Ramos (cell line): ENCODE measurements around the gene CAPN5.
"Not testable (repeated sequence)": the region's sequence is repeated elsewhere in the genome, so short reads cannot be mapped to it uniquely, and the experiment has no call there.

Source experiments
- in situ Hi-C: fragments of 300-500 bp; cut with MboI; formaldehyde crosslinking; loops from one replicate; pipeline ENCODE4 v1.14.3; 2022; ENCODE audit warnings: low sequenced_read_pairs; ENCODE audit not compliant: unreplicated experiment

The CAPN5 gene

GRCh38 chr11:77066229-77067042, at the start of gene CAPN5:
CAPN5 (plus strand) TSS chr11:77066971; CDS start chr11:77084887, 17,916 bp downstream.
- in situ Hi-C loops: no loop called here

DNA sequence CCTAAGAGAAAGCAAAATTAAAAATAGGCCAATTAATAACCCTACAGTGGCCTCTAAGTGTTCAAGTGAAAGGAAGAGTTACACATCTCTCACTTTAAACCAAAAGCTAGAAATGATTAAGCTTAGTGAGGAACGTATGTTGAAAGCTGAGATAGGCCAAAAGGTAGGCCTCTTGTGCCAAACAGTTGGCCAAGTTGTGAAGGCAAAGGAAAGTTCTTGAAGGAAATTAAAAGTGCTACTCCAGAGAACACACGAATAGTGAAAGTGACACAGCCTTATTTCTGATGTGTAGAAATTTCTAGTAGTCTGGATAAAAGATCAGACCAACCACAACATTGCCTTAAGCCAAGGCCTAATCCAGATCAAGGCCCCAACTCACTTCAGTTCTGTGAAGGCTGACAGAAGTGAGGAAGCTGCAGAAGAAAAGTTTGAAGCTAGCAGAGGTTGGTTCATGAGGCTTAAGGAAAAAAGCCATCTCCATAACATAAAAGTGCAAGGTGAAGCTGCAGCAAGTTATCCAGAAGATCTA, 48.3 kb upstream of the CAPN5 start:
- in situ Hi-C loops: not testable (repeated sequence)

DNA sequence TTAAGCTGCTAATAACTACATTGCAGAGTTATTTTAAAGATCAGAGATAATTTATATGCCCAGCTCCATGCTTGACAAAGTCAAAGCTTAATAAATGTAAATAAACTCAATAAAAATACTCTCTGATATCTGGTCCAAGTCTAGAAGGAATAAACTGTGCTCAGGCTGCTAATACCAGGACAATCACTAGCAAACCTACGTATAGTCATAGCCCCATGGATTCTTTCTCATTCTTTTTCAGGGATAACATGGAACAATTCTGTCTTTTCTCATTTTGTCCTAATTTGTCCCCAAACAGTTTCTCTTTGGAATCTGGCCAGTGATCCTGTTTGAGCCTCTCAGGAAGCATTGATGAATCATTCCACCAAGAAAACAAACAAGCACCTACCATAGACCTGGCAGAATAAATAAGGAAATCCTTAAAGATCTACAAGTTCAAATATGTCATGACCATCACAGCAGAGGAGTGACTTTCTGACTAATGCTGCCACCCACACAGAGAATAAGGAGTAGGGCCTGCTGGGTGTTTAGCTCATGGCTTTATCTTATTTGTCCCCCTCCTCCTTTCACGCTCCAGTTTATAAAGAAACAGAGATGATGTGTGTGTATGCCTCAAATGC, 46.7 kb upstream of the CAPN5 start:
- in situ Hi-C loops: no loop called here

DNA sequence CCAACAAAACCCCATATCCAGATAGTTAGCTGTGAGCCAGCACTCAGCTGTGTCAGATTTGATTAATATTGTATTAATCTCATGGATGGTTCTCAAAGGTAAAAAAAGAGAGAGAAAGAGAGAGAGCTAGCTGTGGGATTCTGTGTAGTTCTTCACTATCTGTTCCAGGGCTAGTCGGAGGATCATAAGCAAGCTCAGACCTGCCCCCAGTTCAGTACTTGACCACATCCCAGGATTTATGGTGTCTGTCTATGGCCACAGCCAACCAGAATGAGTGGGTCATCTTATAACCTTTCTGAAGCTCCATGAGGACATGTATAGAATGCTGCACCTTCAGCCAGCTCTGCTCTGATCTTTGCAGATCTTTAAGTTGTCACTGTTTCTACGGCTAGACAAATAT, 46.0 kb upstream of the CAPN5 start:
- in situ Hi-C loops: no loop called here

- in situ Hi-C loops: no loop called here
These were observed 42.0 kb upstream of the CAPN5 start for GRCh38 chr11:77024745-77025144.

- in situ Hi-C loops: no loop called here
These were observed 40.5 kb upstream of the CAPN5 start for GRCh38 chr11:77026221-77026620.

DNA sequence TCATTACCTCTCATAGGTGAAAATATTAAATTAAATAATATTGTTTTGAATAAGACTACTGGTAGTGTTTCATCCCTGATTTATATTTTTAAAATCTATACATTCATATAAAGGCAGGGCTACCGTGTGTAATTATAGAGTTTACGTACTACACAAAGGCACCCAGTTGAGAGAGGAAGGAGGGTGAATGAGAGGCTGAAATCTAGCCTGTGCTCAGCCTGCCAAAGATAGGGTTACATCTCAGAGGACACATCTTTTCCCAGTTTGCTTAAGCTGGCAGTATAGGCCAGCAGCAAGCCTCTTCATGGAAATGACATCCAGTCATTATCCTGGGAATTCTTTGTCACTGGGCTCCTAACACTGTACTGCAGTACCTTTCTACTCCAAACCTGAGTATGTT, 40.0 kb upstream of the CAPN5 start:
- in situ Hi-C loops: no loop called here

DNA sequence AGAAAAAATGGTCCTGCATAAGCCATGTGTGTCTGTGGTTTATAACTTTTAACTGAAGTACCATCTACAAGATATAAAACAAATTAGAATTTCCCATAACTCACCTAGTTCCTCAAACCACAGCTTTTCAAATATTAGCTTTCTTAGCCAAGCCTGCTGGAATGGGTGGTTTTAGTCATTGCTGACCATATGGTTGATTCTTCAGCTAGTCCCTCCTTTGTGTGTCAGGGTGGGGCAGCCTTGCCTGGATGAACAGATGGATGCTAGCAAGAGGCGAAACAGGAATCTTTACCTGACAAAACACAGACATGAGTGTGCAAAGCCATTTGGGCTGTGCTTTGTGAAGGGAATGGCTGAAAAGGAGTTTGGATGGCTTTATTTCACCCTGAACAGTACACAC, 39.5 kb upstream of the CAPN5 start:
- in situ Hi-C loops: no loop called here

- in situ Hi-C loops: no loop called here
These were observed 36.9 kb upstream of the CAPN5 start for GRCh38 chr11:77029829-77030228.

- in situ Hi-C loops: no loop called here
These were observed 35.8 kb upstream of the CAPN5 start for GRCh38 chr11:77030834-77031414.

DNA sequence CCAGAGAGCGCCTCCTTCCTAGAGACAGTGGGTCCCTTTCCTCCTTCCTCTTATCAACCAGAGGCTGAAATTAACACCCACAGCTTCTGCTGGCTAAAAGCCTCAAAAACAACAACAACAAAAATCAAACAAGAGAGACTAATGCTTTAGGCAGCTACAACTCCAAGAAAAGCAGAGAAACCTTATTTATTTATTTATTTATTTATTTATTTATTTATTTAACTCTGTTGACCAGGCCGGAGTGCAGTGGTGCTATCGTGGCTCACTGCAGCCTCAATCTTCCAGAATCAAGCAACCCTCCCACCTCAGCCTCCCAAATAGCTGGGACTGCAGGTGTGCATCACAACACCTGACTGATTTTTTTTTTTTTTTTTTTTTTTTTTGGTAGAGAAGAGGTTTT, 35.2 kb upstream of the CAPN5 start:
- in situ Hi-C loops: no loop called here

DNA sequence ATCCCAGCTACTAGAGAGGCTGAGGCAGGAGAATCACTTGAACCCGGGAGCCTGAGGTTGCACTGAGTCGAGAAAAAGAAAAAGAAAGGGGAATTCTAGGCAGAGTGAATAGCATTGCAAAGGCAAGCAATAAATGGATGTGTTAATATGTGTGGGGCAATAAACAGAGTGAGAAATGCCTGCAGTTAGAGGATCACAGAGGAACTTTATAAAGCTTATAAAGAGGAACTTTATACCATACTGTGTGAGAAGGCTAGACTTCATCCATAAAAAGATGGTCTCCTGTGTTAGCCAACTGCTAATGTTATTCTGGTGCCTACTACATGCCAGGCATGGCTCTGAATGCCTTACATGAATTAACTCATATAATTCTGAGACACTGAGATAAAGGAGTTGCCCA, 31.7 kb upstream of the CAPN5 start:
- in situ Hi-C loops: no loop called here

DNA sequence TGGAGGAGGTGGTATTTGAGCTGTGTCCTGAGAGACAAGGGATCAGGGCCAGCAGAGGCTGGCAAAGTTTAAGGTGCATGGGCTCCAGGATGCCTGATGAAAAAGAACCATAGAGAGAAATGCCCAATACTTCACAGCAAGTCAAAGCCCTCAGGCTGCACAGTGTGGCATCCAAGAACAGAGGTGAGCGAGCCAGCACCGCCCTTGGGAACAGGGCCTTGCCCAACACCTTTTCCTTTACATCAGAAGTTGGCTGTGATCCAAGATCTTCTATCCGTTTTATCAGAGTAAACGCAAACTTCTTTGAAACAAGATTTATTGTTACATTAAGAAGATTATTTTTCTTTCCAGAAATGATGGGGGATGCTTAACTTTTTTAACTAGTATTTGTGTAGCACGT, 31.2 kb upstream of the CAPN5 start:
- in situ Hi-C loops: no loop called here

DNA sequence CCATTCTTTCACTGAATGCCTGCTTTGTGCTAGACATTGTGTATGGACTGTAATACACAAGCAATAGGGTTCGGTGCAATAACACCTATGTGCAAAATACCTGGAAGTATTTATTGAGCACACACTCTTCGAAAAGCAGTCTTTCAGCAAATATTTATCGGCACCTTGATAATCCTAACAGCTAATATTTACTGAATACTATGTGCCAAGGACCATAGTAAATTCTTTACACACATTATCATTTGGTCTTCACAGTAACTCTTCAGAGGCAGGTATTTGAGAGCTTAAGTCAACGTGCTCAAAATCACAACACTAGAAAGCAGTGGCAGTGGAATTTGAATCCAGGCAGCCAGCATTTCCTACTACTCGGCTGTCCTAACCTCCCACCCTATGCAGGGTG, 30.4 kb upstream of the CAPN5 start:
- in situ Hi-C loops: no loop called here

DNA sequence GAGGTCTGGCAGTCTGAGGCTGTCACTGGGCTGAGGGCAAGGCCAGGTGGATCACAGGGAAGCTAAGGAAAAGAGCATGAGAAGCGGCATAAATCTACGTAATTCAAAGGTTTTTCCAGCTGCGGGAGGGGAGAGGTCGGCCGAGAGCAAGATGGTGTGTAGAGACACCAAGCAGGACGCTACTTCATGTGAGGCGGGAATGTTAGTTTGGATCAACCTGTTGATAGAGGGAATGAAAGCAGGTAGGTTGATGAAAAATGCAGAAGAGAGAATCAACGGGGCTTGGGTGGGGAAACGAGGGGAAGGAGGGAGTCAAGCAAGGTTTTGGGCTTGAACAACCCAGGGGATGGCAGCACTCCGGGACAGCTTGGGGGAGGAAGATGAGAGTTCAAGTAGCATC, 29.7 kb upstream of the CAPN5 start:
- in situ Hi-C loops: no loop called here

DNA sequence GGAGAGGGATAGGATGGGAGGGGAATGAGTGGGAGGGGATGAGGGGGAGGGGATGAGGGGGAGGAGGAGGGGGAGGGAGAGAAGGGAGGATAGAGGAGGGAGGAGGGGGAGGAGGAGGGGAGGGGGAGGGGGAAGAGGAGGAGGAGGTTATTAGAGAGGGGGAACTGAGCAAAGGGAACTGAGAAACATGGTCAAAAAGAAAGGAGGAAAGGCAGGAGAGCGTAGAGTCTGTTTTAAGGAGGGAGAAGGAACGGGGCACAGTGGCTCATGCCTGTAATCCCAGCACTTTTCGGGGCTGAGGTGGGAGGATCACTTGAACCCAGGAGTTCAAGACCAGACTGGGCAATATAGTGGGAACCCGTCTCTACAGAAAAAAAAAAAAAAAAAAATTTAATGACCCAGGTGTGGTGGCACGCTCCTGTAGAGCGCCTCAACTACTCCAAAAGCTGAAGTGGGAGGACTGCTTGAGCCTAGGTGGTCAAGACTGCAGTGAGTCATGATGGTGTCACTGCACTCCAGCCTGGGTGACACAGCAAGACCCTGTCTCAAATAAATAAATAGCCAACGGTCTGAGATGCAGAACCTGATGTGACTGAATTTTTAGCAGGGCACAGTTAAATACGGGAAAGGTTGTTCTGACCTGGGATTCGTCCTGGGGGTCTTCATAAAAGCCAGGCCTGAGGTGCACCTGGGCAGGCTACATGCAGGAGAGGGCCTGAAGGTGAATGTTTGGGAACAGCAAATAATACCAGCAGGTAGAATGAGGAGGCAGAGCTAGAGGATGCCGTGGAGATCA, 28.5 kb upstream of the CAPN5 start:
- in situ Hi-C loops: no loop called here

DNA sequence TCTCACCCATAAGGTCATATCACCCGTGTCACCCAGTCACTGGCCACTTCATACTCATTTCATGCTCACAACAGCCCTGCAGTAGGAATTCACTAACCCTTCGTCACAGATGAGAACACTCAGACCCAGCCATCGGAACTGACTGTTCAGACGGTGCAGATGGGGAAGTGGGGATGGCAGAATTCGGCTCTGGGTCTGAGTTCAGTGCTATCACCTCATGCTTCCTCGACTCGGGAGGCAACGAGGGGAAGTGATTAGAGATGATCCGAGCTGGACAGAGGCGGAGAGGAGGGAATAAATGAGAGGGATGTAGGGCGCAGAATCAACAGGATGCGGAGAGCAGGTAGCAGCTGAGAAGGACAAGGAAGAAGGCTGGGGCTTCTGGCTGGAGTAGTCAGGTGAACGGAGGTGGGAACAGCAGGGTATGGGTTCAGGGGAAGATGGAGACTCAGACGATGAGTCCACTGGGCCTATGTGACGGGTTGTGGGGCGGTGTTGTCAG, 27.9 kb upstream of the CAPN5 start:
- in situ Hi-C loops: no loop called here

GRCh38 chr11:77039491-77040400, 27.0 kb upstream of the CAPN5 start:
- in situ Hi-C loops: loop anchor here (5.0 kb wide), 1 partner anchor 53 kb away; no protein-coding TSS in a partner anchor

- in situ Hi-C loops: loop anchor here (5.0 kb wide), 1 partner anchor 52 kb away; no protein-coding TSS in a partner anchor
These were observed 26.4 kb upstream of the CAPN5 start for GRCh38 chr11:77040401-77040777.
